ENCODE data around the gene RAB40B.

GRCh38 chr17:82729479-82730260, 31.2 kb upstream of the RAB40B start:
- TF ChIP-seq POLR2AphosphoS5 (IDR thresholded peaks at IDR 0.05) (no peak), POLR2A (IDR thresholded peaks at IDR 0.05) (no peak)
